ENCODE data around the gene RASL12.

Gene RASL12

DNA sequence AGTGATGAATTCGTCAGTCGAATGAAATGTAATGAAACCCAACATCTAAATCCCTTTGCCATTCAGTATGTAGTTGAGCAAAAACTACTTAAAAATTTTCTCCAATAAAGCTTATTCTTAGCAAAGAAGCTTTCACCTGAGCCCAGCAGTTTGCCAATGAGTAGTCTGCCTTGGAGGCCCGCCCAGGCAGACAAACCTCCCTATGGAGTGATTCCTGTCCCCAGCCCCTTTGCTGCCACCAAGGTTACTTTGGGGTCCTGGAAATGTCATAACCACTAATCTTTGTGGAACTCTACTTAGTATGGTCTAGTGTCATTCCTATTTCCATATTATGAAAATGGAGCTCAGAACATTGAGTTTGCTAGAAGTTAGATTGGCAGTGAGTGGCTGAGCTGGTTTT, 35.1 kb upstream of the RASL12 start:
- Histone ChIP-seq H2AFZ (ENCODE audit: low read length) (no peak overlapping the region), H3K9me2 (replicated peaks; ENCODE audit: low read depth, low read length) (no peaks in the 10 kb centered on the region), H3K9ac (ENCODE audit: low read depth, low read length, poor library complexity, severe bottlenecking) (no peak overlapping the region), H4K20me1 (ENCODE audit: insufficient read depth, low read length, poor library complexity, severe bottlenecking) (no peaks in the 10 kb centered on the region), H3K79me2 (ENCODE audit: insufficient read depth, low read length) (no peaks in the 10 kb centered on the region), H3K4me2 (ENCODE audit: low read depth, low read length, poor library complexity, severe bottlenecking) (no peak overlapping the region), H3K4me1 (ENCODE audit: insufficient read depth, low read length, poor library complexity, severe bottlenecking) (no peaks in the 10 kb centered on the region), H3F3A (ENCODE audit: low read depth) (no peaks in the 10 kb centered on the region), H3K9me3 (ENCODE audit: insufficient read depth, low read depth, low read length) (no peaks in the 10 kb centered on the region), H3K36me3 (ENCODE audit: insufficient read depth, low read length) (peaks cover 8% of the 10 kb centered on the region; the same call in 1 of the 2 replicates), H3K27me3 (ENCODE audit: insufficient read depth, low read length, poor library complexity, severe bottlenecking) (no peaks in the 10 kb centered on the region), H3K4me3 (ENCODE audit: low read length, poor library complexity, severe bottlenecking) (no peak overlapping the region)
- no peak for TF ChIP-seq EZH2phosphoT487 (IDR thresholded peaks at IDR 0.05; ENCODE audit: borderline replicate concordance)
- TF ChIP-seq, protein P1, sequence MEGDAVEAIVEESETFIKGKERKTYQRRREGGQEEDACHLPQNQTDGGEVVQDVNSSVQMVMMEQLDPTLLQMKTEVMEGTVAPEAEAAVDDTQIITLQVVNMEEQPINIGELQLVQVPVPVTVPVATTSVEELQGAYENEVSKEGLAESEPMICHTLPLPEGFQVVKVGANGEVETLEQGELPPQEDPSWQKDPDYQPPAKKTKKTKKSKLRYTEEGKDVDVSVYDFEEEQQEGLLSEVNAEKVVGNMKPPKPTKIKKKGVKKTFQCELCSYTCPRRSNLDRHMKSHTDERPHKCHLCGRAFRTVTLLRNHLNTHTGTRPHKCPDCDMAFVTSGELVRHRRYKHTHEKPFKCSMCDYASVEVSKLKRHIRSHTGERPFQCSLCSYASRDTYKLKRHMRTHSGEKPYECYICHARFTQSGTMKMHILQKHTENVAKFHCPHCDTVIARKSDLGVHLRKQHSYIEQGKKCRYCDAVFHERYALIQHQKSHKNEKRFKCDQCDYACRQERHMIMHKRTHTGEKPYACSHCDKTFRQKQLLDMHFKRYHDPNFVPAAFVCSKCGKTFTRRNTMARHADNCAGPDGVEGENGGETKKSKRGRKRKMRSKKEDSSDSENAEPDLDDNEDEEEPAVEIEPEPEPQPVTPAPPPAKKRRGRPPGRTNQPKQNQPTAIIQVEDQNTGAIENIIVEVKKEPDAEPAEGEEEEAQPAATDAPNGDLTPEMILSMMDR (conservative IDR thresholded peaks at IDR 0.05; ENCODE audit: low read length), result no peak

DNA sequence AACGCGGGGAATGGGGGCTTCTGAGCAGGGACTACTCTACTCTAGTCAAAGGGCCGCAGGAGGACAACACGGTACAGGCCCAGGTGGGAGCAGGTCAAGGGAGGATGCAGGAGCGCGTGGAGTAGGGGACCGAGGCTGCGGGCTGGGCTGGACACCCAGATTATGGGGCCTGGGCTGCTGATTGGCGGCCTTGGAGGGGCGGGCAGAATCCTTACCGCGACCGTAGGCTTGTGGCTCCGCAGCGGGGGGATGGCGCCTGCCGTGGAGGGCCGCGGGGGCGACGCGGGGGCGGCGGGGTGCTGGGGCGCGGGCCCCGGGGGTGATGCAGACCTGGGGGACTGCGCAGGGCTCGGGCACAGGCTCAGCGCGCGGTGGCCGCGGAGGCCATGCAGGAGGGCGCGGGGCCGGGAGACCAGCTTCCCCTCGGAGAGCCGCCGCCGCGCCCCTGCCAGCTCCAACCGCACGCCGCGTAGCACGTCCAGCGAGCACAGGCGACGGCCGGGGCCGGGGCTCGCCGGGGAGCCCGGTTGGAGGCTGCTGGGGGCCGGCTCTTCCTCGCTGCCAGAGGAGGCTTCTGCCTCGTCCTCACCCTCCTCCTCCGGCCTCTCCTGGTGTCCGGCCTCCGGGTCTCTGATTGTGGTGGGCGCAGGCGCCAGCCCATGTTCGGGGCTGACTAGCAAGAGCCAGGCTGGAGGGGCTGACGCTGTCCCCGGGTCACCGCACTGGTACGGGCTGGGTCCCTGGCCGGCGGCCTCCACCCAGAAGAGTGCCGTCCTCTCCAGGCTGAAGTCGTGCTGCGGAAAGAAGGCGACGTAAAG, 34.3 kb upstream of the RASL12 start:
- H2AFZ ChIP-seq (ENCODE audit: low read length), result no peak overlapping the region
- no peak for TF ChIP-seq EZH2phosphoT487 (IDR thresholded peaks at IDR 0.05; ENCODE audit: borderline replicate concordance)
- no peak overlapping the region for H3K4me3 ChIP-seq (ENCODE audit: low read length, poor library complexity, severe bottlenecking)
- H3K4me1 ChIP-seq (ENCODE audit: insufficient read depth, low read length, poor library complexity, severe bottlenecking), result no peaks in the 10 kb centered on the region
- H3F3A ChIP-seq (ENCODE audit: low read depth), result no peaks in the 10 kb centered on the region
- H3K36me3 ChIP-seq (ENCODE audit: insufficient read depth, low read length), result peaks cover 8% of the 10 kb centered on the region; the same call in 1 of the 2 replicates
- no peaks in the 10 kb centered on the region for H3K9me3 ChIP-seq (ENCODE audit: insufficient read depth, low read depth, low read length)
- H3K27me3 ChIP-seq (ENCODE audit: insufficient read depth, low read length, poor library complexity, severe bottlenecking), result no peaks in the 10 kb centered on the region
- no peak overlapping the region for H3K4me2 ChIP-seq (ENCODE audit: low read depth, low read length, poor library complexity, severe bottlenecking)
- no peaks in the 10 kb centered on the region for H3K79me2 ChIP-seq (ENCODE audit: insufficient read depth, low read length)
- no peaks in the 10 kb centered on the region for H3K9me2 ChIP-seq (replicated peaks; ENCODE audit: low read depth, low read length)
- no peak overlapping the region for H3K9ac ChIP-seq (ENCODE audit: low read depth, low read length, poor library complexity, severe bottlenecking)
- H4K20me1 ChIP-seq (ENCODE audit: insufficient read depth, low read length, poor library complexity, severe bottlenecking), result no peaks in the 10 kb centered on the region

DNA sequence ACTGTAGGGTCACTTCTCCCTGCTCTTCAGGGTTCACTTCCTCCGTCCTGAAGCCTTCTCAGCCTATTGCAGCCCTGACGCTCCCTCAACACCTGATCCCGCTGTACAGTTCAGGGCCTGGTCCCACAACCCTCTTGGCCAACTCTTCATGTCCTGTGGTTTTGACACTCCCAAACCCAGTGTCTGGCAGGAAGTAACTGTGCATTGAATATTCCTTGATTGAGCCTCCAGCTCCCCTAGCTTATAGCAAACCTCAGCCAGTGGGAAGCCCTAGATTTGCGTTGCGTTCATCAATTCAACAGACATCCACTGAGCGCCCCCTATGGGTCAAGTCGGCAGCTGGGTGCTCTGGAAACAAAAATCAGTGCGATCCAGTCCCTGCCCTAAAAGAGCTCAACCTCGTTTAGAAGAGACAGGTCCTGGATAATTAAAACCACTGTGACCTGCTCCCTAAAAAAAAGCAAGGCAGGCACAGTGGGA, 33.7 kb upstream of the RASL12 start:
- no peaks in the 10 kb centered on the region for H3K79me2 ChIP-seq (ENCODE audit: insufficient read depth, low read length)
- no peaks in the 10 kb centered on the region for H3F3A ChIP-seq (ENCODE audit: low read depth)
- H3K4me3 ChIP-seq (ENCODE audit: low read length, poor library complexity, severe bottlenecking), result no peak overlapping the region
- no peaks in the 10 kb centered on the region for H3K4me1 ChIP-seq (ENCODE audit: insufficient read depth, low read length, poor library complexity, severe bottlenecking)
- no peak overlapping the region for H3K9ac ChIP-seq (ENCODE audit: low read depth, low read length, poor library complexity, severe bottlenecking)
- H4K20me1 ChIP-seq (ENCODE audit: insufficient read depth, low read length, poor library complexity, severe bottlenecking), result no peaks in the 10 kb centered on the region
- H2AFZ ChIP-seq (ENCODE audit: low read length), result no peak overlapping the region
- no peaks in the 10 kb centered on the region for H3K9me2 ChIP-seq (replicated peaks; ENCODE audit: low read depth, low read length)
- TF ChIP-seq, protein P1 (conservative IDR thresholded peaks at IDR 0.05; ENCODE audit: low read length), result peak; percentile 96
- no peak for TF ChIP-seq EZH2phosphoT487 (IDR thresholded peaks at IDR 0.05; ENCODE audit: borderline replicate concordance)
- no peaks in the 10 kb centered on the region for H3K9me3 ChIP-seq (ENCODE audit: insufficient read depth, low read depth, low read length)
- peaks cover 8% of the 10 kb centered on the region; the same call in 1 of the 2 replicates for H3K36me3 ChIP-seq (ENCODE audit: insufficient read depth, low read length)
- H3K4me2 ChIP-seq (ENCODE audit: low read depth, low read length, poor library complexity, severe bottlenecking), result no peak overlapping the region
- no peaks in the 10 kb centered on the region for H3K27me3 ChIP-seq (ENCODE audit: insufficient read depth, low read length, poor library complexity, severe bottlenecking)

Measured in Loucy (cell line).